HepG2 (cell line): Measurements from ENCODE around the gene FOSB. TPM values are rescaled to one million over a fixed set of nuclear protein-coding genes. Genes with fewer than 3 reads are reported as not detected.

Source experiments
- ARID2 ChIP-seq: sonication (generic); formaldehyde crosslinking; IDR thresholded peaks from 2 replicates; pipeline ENCODE4 v1.8.1; 2022; ENCODE audit warnings: mild to moderate bottlenecking, missing genetic modification reagents, borderline replicate concordance
- DZIP1 ChIP-seq: sonication (generic); formaldehyde crosslinking; IDR thresholded peaks from 2 replicates; pipeline ENCODE4 v1.5.0; 2020; ENCODE audit warnings: mild to moderate bottlenecking, missing genetic modification reagents
- E2F2 ChIP-seq: sonication (generic); formaldehyde crosslinking; IDR thresholded peaks from 2 replicates; pipeline ENCODE4 v1.4.0; 2020; ENCODE audit warnings: missing genetic modification reagents, borderline replicate concordance
- ETS1 ChIP-seq: sonication (generic); formaldehyde crosslinking; IDR thresholded peaks from 2 replicates; pipeline ENCODE4 v1.4.0; 2020; ENCODE audit warnings: missing genetic modification reagents
- HIC2 ChIP-seq: sonication (generic); formaldehyde crosslinking; IDR thresholded peaks from 2 replicates; pipeline ENCODE4 v1.9.0; 2022; ENCODE audit warnings: low read depth, missing genetic modification reagents
- ZBED4 ChIP-seq: sonication (generic); formaldehyde crosslinking; IDR thresholded peaks from 2 replicates; pipeline ENCODE4 v1.4.0; 2020; ENCODE audit warnings: missing genetic modification reagents, borderline replicate concordance
- ZFX ChIP-seq: sonication (generic); formaldehyde crosslinking; IDR thresholded peaks from 2 replicates; pipeline ENCODE4 v1.4.0; 2020; ENCODE audit warnings: mild to moderate bottlenecking, low read depth, missing genetic modification reagents, moderate library complexity
- ZMYM3 ChIP-seq: sonication (generic); formaldehyde crosslinking; IDR thresholded peaks from 2 replicates; pipeline ENCODE4 v1.5.1; 2020; ENCODE audit warnings: mild to moderate bottlenecking, missing genetic modification reagents
- ZNF142 ChIP-seq: sonication (generic); formaldehyde crosslinking; IDR thresholded peaks from 2 replicates; pipeline ENCODE4 v1.4.0; 2020; ENCODE audit warnings: missing genetic modification reagents
- ZNF709 ChIP-seq: sonication (generic); formaldehyde crosslinking; IDR thresholded peaks from 2 replicates; pipeline ENCODE4 v1.5.0; 2020; ENCODE audit warnings: mild to moderate bottlenecking, missing genetic modification reagents
- polyA plus RNA-seq, 8 experiments: library from polyadenylated mRNA; depleted of rRNA in 3 of 8; stranded (reverse) in 7 of 8; unstranded in 1 of 8; fragments of >200 nt; fragmentation: Illumina TruSeq in 4 of 8; extraction: Trizol in 4 of 8; gene quantifications; 2 replicates each; pipeline versions ENCODE4 v1.2.1 to v1.2.3, GENCODE V29; 2011 to 2016; ENCODE audit warnings: low read depth in 4 of 8, missing spikeins in 1 of 8, mixed read lengths in 1 of 8; ENCODE audit not compliant: insufficient read depth in 1 of 8
- total RNA-seq, 5 experiments: library from RNA; depleted of rRNA; stranded (reverse); fragments of >200 nt; fragmentation: Illumina TruSeq; extraction: Trizol; gene quantifications; 2 replicates each; pipeline ENCODE4 v1.2.3, GENCODE V29; 2016; ENCODE audit warnings: low read depth in 1 of 5

Gene FOSB
- total and polyA plus RNA-seq, 2 of the 13 experiments (the other 11 are each of a cell fraction or from before 2014, with no cell fraction given), result 2.8 to 6.0 TPM

- peak; percentile 67; the same call in 1 of the 2 replicates for TF ChIP-seq ZNF142 (CRISPR knock-in tag)
- TF ChIP-seq ZMYM3 (CRISPR knock-in tag), result no peak
- TF ChIP-seq ZNF709, result peak; percentile 60; the same call in 1 of the 2 replicates
- TF ChIP-seq ETS1 (CRISPR knock-in tag), result peak; percentile 79; the same call in 1 of the 2 replicates
- TF ChIP-seq E2F2 (CRISPR knock-in tag), result peak; percentile 45; the same call in 1 of the 2 replicates
- 0 out of 2 replicates have a peak, but pooled peaks have one; percentile 19 for TF ChIP-seq HIC2 (CRISPR knock-in tag)
- TF ChIP-seq ARID2 (CRISPR knock-in tag), result no peak
- TF ChIP-seq ZBED4 (CRISPR knock-in tag), result peak; percentile 69; the same call in 1 of the 2 replicates
- TF ChIP-seq DZIP1 (CRISPR knock-in tag), result peak; percentile 69; the same call in 1 of the 2 replicates
- peak; percentile 36; the same call in 1 of the 2 replicates for TF ChIP-seq ZFX (CRISPR knock-in tag)
These were observed 28.7 kb downstream of the FOSB start (continued) for GRCh38 chr19:45496349-45496953.
